ENCODE data around the gene TBC1D5.
A peak's percentile ranks its signal among the peaks of the same experiment; 100 is the strongest.

TBC1D5 gene

GRCh38 chr3:17683542-17684207 is 58.8 kb downstream of the TBC1D5 start:
- TF ChIP-seq ISL1 (CRISPR knock-in tag; IDR thresholded peaks at IDR 0.05): no peak
- no peak for TF ChIP-seq CSRNP3 (CRISPR knock-in tag; IDR thresholded peaks at IDR 0.05)
- no peak for TF ChIP-seq CSDC2 (CRISPR knock-in tag; IDR thresholded peaks at IDR 0.05)
- no peak for TF ChIP-seq SNAI2 (CRISPR knock-in tag; IDR thresholded peaks at IDR 0.05)

GRCh38 chr3:17680530-17680929 is 61.9 kb downstream of the TBC1D5 start:
- ATAC-seq: no peak
- TF ChIP-seq POU6F1 (CRISPR knock-in tag; IDR thresholded peaks at IDR 0.05; ENCODE audit: borderline replicate concordance, low read depth) (no peak), TSHZ2 (CRISPR knock-in tag; IDR thresholded peaks at IDR 0.05) (no peak)

More at GRCh38 chr3:17683542-17684207, 58.8 kb downstream of the TBC1D5 start:
- no peak for ATAC-seq

- peak; percentile 60; the same call in 1 of the 3 replicates for ATAC-seq
- no peak for TF ChIP-seq GLIS3 (CRISPR knock-in tag; IDR thresholded peaks at IDR 0.05)
- no peak for TF ChIP-seq ZNF70 (CRISPR knock-in tag; IDR thresholded peaks at IDR 0.05)
These were observed 64.2 kb downstream of the TBC1D5 start for GRCh38 chr3:17678116-17678741.

GRCh38 chr3:17674082-17674686 is 68.2 kb downstream of the TBC1D5 start:
- no peak for TF ChIP-seq PPARA (CRISPR knock-in tag; IDR thresholded peaks at IDR 0.05; ENCODE audit: borderline replicate concordance)
- TF ChIP-seq CREB5 (CRISPR knock-in tag; IDR thresholded peaks at IDR 0.05; ENCODE audit: low read depth): no peak
- no peak for TF ChIP-seq ARNTL (CRISPR knock-in tag; IDR thresholded peaks at IDR 0.05; ENCODE audit: borderline replicate concordance, low read depth)
- TF ChIP-seq TSHZ2 (CRISPR knock-in tag; IDR thresholded peaks at IDR 0.05): no peak
- no peak for TF ChIP-seq SNAI2 (CRISPR knock-in tag; IDR thresholded peaks at IDR 0.05)
- TF ChIP-seq RARB (CRISPR knock-in tag; IDR thresholded peaks at IDR 0.05): no peak
- no peak for ATAC-seq

GRCh38 chr3:17672506-17672905 is 69.9 kb downstream of the TBC1D5 start:
- peak; percentile 88 for ATAC-seq
- no peak for TF ChIP-seq ISL1 (CRISPR knock-in tag; IDR thresholded peaks at IDR 0.05)
- no peak for TF ChIP-seq TCF4 (CRISPR knock-in tag; IDR thresholded peaks at IDR 0.05; ENCODE audit: borderline replicate concordance)
- no peak for TF ChIP-seq PPARA (CRISPR knock-in tag; IDR thresholded peaks at IDR 0.05; ENCODE audit: borderline replicate concordance)
- TF ChIP-seq RARB (CRISPR knock-in tag; IDR thresholded peaks at IDR 0.05): no peak
- no peak for TF ChIP-seq ZNF70 (CRISPR knock-in tag; IDR thresholded peaks at IDR 0.05)
- no peak for TF ChIP-seq CSDC2 (CRISPR knock-in tag; IDR thresholded peaks at IDR 0.05)
- no peak for TF ChIP-seq ZNF8 (CRISPR knock-in tag; IDR thresholded peaks at IDR 0.05)
- no peak for TF ChIP-seq ZC3H10 (CRISPR knock-in tag; IDR thresholded peaks at IDR 0.05)
- TF ChIP-seq ESRRG (CRISPR knock-in tag; IDR thresholded peaks at IDR 0.05): no peak
- TF ChIP-seq CSRNP3 (CRISPR knock-in tag; IDR thresholded peaks at IDR 0.05): no peak
- no peak for TF ChIP-seq TOX (CRISPR knock-in tag; IDR thresholded peaks at IDR 0.05; ENCODE audit: borderline replicate concordance)
- TF ChIP-seq BACH2 (CRISPR knock-in tag; IDR thresholded peaks at IDR 0.05; ENCODE audit: borderline replicate concordance): no peak
- no peak for TF ChIP-seq CREB5 (CRISPR knock-in tag; IDR thresholded peaks at IDR 0.05; ENCODE audit: low read depth)

Data from SK-N-SH treated with all-trans-retinoic acid at 6 μM for 48 hours (cell line).